GM18861 (cell line): ENCODE measurements around the gene ANKRD62.
"Not testable (repeated sequence)": the region's sequence is repeated elsewhere in the genome, so short reads cannot be mapped to it uniquely, and the experiment has no call there.

Experiments
- ATAC-seq: cut with Tn5 transposase; IDR thresholded peaks from one replicate; pipeline ENCODE4 v1.9.1; 2021; ENCODE audit not compliant: unreplicated experiment

ANKRD62 gene

DNA sequence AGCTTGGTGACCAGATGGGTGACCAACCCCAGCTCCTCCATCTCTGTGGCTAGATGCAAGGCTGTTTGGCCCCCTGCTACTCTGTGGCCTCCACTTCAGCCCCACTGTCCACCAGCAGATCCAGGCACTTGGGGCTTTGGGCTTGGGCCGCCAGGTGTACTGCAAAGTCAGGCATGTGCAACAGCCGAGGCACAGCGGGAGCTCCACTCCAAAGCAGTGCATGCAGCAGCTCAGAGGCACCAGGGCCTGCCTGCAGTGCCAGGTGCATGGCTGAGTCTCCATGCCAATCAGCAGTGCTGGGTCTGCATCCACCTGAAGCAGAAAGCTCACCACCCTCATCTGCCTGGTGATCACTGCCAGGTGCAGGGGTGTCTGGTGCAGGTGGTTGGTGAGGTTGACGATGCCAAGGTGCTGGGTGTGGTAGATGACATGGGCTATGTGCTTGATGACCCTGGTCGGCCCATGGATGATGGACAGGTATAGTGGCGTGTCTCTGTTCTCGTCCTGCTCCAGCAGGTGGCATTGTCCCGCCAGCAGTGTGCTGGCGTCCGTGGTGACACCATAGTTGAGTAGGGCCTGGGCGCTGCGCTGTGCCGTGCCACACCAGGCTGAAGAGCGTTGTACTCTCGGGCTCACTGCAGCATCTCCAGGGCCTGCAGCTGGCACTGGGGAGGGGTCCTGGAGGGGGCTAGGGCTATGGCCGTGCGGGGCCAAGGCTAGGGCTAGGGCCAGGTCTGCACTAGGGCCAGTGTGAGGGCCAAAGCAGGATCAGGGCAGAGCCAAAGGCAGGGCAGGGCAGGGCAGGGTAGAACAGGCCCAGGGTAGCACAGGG is 1.0 kb upstream of the ANKRD62 start:
- ATAC-seq, result no peak

DNA sequence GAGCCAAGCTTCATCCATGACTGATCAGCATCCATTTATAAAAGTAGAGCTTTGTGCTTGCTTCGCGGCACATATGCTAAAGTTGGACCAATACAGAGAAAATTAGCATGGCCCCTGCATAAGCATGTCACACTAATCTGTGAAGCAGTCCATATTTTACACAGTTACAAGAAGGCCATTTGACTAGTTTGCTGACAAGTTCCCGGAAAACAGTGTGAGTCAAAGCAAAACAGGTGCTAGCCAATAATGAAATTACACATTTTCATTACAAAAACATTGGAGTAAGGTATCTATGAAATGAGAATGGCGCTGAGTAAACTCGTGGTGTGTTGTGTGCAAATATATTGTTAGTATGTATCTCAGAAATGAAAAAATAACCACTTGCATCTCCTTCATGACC is 4.7 kb downstream of the ANKRD62 start:
- no peak for ATAC-seq

DNA sequence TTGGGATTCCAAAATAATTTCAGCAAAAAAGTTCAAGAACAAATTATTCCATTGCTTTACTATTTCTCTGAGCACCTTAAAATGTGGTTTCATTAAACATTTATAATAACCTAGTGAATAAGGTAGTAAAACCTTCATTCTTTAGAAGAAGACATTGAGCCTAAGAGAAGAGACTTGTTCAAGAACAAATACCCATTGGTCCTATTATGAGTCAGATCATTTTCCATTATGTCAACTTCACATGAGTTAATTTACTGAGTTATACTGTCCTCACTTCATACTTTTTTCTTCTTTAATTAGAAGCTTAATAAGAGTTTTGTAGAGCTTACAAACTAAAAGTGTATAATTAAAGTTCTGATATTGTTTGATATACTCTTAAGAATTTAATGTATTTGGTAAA is 5.5 kb downstream of the ANKRD62 start:
- ATAC-seq, result no peak

DNA sequence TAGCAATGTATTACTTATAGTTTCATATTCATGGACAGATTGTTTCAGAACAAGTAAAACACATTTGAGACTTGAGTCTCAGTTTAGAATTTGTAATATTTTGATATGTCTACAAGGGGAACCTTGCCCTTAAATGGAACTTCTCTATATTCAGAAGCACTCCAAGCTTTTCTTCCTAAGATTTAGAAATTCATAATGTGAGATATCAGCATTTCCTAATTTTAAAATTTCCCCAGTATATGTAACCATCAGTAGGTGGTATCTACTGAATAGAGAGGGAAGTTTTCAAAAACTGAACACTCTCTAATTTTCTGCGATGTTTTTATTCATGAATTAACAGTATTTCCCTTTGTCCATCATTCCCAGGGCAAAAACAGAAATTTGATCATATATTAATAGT is 7.6 kb downstream of the ANKRD62 start:
- ATAC-seq, result no peak

DNA sequence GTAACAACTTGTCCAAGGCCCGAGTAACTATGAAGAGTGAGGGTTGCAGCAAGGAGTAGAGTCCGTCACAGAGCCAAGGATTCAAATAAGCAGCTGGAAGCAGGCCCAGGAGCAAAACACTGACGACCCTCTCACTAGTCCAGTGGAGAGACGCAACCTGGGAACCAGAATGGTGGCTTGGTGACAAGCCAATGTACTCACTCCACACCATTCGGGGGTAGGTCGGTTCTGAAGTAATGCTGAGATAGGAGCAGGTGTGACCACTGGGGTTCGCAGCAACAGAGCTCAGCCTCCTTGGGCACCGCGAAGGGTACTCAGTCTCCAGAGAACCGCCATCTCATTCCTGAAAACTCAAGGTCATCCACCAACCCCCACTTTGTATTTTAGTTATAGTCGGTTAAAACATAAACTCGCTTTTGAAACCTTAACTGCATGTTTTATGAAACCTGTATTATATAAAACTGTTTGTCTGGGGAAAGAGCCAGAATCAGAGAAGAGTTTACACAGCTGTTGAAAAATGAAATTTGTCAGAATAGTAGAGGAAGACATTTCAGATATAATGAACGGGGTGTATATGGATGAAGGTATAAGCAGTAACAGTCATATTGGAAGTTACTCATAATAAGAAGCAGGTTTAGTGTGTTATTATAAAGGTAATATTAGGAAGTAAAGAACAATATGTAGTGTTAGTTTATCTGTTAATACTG is 8.6 kb downstream of the ANKRD62 start:
- ATAC-seq, result no peak

DNA sequence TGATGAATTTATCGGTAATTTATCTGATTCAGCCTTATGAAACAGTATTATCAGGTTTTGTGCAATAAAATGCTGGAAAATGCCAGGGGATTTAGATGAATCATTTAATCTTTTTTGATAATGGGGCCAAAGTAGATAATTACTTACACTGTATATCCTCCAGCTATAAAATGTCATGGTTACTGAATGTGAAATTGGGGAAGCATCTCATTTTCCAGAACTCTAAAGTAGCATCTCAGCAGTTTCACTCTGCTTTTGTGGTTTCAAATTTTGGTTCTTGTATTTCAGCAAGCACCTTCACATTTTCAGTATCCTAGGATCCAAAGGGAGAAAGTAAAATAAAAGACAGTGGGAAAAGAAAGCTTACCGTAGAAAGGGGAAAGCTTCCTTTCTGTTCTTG is 12.8 kb downstream of the ANKRD62 start:
- ATAC-seq, result no peak

DNA sequence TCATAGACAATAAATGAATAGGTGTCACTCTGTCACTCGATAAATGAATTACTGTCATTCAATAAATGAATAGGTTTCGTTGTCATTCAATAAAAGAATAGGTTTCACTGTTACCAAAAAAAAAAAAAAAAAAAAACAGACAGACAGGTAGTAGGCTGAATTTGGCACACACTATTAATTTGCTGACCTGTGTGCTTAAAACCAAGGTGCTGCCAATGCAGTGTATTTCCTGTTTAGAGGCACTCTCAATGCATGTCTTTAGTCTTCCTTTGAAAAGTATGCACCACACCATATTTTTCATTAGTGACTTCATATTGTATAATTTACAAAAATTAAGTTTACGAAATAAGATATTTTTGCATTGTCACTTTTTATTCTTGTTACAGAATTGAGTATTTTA is 16.2 kb downstream of the ANKRD62 start:
- no peak for ATAC-seq

DNA sequence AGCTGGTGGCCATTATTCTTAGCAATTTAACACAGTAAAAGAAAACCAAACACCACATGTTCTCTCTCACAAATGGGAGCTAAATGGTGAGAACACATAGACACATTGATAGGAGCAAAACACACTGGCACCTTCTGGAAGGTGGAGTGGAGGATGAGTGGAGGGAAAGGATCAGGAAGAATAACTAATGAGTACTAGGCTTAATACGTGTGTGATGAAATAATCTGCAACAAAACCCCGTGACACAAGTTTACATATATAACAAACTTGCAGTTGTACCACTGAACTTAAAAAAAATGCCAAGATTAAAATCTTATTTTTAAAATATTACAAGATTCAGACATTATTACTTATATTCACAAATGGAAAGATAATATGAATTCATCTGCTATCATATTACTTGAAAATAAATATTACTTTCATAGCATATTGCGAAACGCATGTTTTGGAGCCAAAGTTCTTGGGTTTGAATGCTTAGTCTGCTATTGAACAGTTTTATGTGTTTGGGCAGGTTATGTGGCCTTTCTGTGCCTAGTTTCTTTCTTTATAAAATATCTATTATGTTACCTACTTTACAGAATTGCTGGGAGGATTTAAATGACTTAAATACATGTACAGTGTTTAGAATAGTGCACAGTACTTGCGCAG is 20.5 kb downstream of the ANKRD62 start:
- no peak for ATAC-seq

DNA sequence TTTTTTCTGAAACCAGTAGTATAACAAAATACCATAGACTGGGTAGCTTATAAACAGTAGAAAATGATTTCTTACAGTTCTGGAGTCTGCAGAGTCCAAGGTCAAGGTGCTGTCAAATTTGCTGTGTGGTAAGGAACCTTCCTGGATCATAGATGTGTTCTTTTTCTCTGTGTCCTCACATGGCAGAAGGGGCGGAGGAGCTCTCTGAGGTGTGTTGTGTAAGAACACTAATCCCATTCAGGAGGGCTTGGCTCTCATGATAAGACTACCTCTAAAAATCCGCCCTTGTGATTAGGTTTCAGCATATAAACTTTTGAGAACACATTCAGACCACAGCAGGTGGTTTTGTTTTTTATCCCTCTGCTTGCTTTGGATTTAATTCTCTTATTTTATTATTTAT is 25.7 kb downstream of the ANKRD62 start:
- ATAC-seq, result no peak

DNA sequence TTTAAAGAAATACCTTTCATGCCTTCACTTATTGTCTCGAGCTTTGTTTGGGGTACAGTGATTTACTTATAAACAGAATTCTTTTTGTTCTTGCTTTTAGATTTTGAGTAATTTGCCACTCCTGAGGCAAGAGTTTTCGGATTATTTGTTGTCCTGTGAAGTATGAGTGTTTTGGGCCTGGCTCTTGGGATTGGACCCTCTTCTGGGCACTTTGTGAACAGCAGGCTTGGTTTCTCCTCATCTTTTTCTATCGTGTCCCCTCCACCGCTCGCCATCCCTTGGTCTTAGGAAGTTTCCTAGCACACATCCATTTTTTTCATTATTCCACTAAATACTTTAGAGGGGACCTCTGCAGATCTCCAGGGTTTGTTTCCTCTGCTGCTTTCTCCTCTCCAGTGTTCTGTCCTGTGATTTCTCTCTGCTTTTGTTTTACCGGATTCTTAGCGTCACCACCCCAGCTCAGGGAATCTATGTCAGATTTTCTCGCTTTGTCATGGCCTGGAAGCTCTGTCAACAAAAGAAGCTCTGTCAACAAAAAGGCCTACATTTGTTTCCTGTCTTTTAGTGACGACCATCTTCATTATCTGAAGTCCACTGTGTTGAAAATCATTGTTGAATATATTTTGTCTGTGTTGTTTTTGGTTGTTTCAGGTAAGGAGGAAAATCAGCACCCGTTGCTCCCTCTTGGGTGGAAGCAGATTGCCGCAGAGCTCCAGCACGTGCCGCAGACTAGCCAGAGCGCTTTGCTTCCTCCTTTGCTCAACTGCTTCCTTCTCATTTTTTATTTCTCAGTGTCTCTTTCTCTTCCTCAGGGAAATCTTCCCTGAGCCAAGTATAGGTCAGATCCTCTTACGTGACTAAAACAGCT is 27.8 kb downstream of the ANKRD62 start:
- no peak for ATAC-seq

DNA sequence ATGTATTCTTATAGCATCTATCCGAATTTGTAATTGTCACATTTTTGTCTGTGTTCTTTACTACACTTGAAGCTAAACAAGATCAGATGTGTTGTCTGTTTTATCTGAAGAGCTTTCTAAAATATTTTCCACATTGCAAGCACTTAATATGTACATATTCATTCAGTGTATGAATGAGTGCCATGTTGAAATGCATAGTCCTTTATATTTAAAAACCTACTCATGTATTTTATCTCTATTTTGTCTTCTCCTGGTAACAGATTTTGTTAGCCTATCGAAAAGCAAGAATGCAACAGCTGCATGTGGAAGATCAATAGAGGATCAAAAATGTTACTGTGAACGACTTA is 28.4 kb downstream of the ANKRD62 start:
- not testable (repeated sequence) for ATAC-seq

DNA sequence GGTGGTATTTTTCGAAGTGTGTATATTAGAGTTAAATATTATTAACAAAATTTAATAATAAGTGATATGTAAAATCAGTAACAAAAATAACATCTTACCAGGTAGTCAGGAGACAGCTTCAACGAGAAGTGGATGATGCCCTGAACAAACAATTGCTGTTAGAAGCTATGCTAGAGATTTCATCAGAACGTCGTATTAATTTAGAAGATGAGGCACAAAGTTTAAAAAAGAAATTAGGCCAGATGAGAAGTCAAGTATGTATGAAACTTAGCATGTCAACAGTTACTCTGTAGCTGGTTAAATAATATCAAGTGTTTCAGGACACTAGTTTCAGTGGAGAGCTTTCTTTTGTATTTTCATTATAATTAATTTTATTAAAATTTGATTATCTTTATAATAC is 34.0 kb downstream of the ANKRD62 start:
- not testable (repeated sequence) for ATAC-seq

DNA sequence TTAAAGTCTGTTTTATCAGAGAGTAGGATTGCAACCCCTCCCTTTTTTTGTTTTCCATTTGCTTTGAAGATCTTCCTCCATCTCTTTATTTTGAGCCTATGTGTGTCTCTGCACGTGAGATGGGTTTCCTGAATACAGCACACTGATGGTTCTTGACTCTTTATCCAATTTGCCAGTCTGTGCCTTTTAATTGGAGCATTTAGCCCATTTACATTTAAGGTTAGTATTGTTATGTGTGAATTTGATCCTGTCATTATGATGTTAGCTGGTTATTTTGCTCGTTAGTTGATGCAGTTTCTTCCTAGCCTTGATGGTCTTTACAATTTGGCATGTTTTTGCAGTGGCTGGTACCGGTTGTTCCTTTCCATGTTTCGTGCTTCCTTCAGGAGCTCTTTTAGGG is 45.2 kb downstream of the ANKRD62 start:
- not testable (repeated sequence) for ATAC-seq

DNA sequence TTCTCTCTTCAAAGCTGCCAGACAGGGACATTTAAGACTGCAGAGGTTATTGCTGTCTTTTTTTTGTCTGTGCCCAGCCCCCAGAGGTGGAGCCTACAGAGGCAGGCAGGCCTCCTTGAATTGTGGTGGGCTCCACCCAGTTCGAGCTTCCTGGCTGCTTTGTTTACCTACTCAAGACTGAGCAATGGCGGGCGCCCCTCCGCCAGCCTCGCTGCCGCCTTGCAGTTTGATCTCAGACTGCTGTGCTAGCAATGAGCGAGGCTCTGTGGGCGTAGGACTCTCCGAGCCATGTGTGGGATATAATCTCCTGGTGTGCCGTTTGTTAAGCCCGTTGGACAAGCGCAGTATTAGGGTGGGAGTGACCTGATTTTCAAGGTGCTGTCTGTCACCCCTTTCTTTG is 47.2 kb downstream of the ANKRD62 start:
- not testable (repeated sequence) for ATAC-seq

DNA sequence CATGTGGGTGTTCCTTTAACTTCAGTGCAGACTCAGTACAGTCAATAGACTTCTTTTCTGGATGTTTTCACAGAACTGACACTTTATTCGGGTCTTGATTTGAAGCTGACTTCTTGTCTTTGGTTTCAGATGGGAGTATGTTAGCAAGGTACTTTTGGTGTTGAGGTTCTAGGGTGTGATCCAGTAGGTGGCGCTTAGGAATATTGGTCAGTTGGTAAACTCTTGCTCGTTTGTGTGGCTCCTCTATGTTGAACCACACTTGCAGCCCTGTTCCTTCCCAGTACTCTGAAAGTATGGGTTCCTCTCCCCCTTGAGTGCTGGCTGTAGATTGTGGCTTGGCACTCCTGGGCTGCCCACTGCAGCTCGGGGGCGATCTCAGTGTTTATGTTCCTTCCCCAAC is 48.1 kb downstream of the ANKRD62 start:
- not testable (repeated sequence) for ATAC-seq

DNA sequence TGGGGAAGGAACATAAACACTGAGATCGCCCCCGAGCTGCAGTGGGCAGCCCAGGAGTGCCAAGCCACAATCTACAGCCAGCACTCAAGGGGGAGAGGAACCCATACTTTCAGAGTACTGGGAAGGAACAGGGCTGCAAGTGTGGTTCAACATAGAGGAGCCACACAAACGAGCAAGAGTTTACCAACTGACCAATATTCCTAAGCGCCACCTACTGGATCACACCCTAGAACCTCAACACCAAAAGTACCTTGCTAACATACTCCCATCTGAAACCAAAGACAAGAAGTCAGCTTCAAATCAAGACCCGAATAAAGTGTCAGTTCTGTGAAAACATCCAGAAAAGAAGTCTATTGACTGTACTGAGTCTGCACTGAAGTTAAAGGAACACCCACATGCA is 55.8 kb downstream of the ANKRD62 start:
- ATAC-seq, result not testable (repeated sequence)

DNA sequence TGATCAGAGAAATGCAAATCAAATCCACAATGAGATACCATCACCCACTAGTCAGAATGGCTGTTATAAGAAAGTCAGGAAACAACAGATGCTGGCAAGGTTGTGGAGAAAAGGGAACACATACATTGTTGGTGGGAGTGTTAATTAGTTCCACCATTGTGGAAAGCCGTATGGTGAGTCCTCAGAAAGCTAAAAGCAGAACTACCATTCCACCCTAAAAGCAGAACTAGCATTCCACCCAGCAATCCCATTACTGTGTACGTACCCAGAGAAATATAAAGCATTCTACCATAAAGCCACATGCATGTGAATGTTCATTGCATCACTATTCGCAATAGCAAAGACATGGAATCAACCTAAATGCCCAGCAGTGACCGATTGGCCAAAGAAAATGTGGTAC is 60.7 kb downstream of the ANKRD62 start:
- no peak for ATAC-seq

DNA sequence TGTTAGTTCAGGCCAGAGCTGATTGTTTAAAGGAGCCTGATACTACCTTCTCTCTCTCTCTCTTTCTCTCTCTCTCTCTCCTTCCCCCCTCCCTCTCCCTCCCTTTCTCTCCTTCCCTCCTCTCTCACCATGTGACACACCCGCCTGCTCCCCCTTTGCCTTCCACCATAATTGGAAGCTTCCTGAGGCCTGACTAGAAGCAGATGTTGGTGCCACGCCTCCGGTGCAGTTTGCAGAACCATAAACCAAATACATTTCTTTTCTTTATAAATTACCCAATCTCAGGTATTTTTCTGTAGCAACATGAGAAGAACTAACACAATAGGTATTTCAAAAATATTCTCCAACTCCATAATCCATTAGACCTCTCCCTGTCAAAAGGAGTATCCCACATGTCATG is 62.4 kb downstream of the ANKRD62 start:
- no peak for ATAC-seq

DNA sequence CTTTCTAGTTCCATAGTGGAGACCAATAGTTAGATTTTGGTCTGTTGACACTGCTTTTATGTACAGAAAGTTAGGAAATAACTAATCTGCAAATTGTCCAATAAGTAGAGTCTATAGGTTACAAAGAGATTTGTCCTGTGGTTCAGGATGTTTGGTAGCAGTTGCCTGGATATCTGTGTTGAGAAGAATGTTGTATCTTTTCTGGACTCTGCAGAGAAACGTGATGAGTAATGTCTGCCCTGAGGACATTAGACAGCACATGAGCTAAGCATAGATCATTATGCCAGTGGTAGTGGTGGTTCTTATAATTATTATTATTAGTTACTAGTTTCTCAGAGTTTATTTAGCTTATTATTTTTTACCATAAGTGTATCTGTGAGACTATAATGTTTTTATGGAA is 65.8 kb downstream of the ANKRD62 start:
- ATAC-seq, result no peak

DNA sequence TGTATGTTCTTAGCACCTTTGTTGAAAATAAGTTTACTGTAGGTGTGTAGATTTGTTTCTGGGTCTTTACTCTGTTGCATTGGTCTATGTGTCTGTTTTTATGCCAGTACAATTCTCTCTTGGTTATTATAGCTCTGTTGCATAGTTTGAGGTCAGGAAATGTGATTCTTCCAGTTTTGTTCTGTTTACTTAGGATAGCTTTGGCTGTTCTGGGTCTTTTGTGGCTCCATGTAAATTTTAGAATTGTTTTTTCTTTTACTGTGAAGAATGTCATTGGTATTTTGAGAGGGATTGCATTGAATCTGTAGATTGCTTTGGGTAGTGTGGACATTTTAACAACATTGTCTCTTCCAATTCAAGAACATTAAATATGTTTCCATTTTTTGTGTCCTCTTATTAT is 69.1 kb downstream of the ANKRD62 start:
- ATAC-seq, result no peak
